Stomach (tissue), 4 donors: ENCODE results near the gene COL4A2.

Source experiments
- CTCF ChIP-seq, 7 experiments: fragments of 450-650 bp in 4 of 7; fragments of 200-600 bp in 3 of 7; sonication (generic) in 3 of 7; IDR thresholded peaks; one replicate each; pipeline ENCODE4 v1.5.1; 2016 to 2019; ENCODE audit warnings: antibody characterized with exemption in 7 of 7, control low read depth in 2 of 7, mild to moderate bottlenecking in 1 of 7
- EP300 ChIP-seq: sonication (generic); formaldehyde crosslinking; IDR thresholded peaks from one replicate; pipeline ENCODE4 v1.6.1; 2017; ENCODE audit warnings: antibody characterized with exemption
- POLR2AphosphoS5 ChIP-seq, 3 donors: sonication (generic); formaldehyde crosslinking; IDR thresholded peaks; one replicate each; pipeline ENCODE4 v1.6.1; 2016; ENCODE audit warnings: antibody characterized with exemption in 3 of 3

DNA sequence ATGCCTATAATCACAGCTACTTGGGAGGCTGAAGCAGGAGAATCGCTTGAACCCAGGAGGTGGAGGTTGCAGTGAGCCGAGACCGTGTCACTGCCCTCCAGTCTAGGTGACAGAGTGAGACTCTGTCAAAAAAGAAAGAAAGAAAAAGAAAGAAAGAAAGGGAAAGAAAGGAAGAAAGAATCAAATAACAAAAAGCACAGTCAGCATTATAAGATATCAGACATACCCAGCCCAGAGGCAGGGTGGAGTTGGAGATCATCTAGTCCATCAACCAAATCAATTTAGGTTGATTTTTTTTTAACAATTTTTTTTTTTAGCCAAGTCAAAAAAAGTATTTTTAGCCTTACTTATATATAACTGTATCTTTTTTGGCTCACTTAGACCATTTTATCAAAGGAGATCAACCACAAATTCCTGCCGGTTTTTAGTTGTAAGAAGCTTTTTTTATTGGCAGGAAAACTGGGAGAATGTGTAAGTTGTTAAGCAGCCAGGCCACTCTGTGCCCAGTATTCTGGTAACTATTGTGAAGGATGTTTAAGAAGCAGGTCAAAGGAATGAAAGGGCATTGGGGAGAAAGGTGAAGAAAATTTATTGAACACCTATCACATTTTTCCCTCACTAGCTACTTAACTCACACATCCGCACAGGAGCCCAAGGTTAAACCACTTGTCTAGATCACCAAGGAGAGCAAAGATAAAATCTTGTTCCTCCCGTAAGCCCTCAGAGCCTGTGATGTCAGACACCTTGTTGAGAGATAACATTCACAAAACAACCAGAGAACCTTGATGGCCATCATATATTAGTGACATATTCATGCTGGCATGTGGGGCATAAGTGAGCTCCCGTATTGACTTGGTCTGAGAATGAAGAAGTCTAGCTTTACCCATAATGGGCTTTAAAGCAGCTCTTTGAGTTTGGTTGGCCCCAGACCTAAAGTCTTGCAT lies 91.8 kb downstream of the COL4A2 start:
- TF ChIP-seq POLR2AphosphoS5 (IDR thresholded peaks at IDR 0.05) = no peak
- TF ChIP-seq EP300 = no peak
- TF ChIP-seq CTCF (IDR thresholded peaks at IDR 0.05) = no peak
